ENCODE results near the gene IGF2.

DNA sequence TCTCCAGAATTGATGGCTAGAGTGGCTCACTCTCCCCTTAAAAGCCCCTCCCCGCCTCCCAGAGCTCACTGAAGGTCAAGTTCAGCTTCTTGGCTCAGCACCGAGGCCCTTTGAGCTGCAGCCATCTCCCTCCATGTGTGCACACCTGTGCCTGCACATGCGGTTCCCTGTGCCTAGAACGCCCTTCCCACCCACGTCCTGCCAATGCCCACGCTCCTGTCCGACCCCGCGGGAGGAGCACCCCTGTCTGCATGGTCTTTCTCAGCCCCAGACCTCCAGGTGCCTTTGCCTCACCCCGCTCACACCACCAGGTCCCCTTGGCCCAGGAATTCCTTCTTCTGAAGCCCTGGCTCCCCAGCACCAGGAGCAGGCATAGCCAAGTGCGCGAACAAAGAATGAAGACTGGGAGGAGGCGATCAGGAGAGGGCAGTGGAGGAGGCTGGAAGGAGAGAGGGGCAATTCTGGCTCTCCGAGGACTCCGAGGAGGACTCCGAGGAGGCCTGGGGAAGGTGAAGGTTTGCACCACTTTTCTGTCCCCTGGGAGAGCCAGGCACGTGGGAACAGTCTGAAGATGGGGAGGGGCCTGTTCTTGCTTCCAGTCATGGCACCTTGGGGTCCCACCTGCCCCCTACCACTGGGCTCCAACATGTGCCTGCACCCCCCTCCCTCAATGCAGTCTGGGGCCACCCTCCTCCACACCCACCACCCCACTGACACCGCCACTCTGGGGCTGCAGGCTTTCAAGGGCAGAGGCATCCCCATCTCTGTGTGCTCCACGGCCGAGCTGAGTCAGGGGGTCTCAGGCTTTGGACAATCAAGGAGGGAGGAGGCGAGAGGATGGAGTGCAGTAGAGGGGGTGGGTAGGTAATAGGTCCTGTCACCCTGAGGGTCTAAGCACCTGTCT lies 17.7 kb downstream of the IGF2 start:
- TF ChIP-seq POLR2AphosphoS5 (IDR thresholded peaks at IDR 0.05) (no peak), CTCF (IDR thresholded peaks at IDR 0.05) (no peak), POLR2A (IDR thresholded peaks at IDR 0.05) (no peak)
